Hindlimb muscle (tissue), 1 donor: Measurements from ENCODE around the gene IL22RA2. TPM values are rescaled to one million over a fixed set of nuclear protein-coding genes. Genes with fewer than 3 reads are reported as not detected.
A peak's percentile ranks its signal among the peaks of the same experiment; 100 is the strongest.

Experiments used
- DNase-seq: peaks from one replicate; pipeline ENCODE4 v3.0.0-alpha.2; 2013
- polyA plus RNA-seq: library from polyadenylated mRNA; unstranded; fragments of 120-200 nt; gene quantifications from one replicate; pipeline ENCODE4 v1.2.1, GENCODE V29; 2013; ENCODE audit not compliant: insufficient read length

Gene IL22RA2
- polyA plus RNA-seq, 1 donor, result not detected

GRCh38 chr6:137197684-137198645 lies 24.5 kb upstream of the IL22RA2 start:
- no peak for DNase-seq

GRCh38 chr6:137193256-137194070 lies 20.0 kb upstream of the IL22RA2 start:
- DNase-seq, result no peak

GRCh38 chr6:137192821-137193220 lies 19.4 kb upstream of the IL22RA2 start:
- no peak for DNase-seq

GRCh38 chr6:137191670-137192069 lies 18.2 kb upstream of the IL22RA2 start:
- DNase-seq, result peak; percentile 37

GRCh38 chr6:137191236-137191635 lies 17.8 kb upstream of the IL22RA2 start:
- no peak for DNase-seq

GRCh38 chr6:137190583-137191094 lies 17.2 kb upstream of the IL22RA2 start:
- no peak for DNase-seq

- no peak for DNase-seq
Measured at GRCh38 chr6:137188855-137189254, 15.4 kb upstream of the IL22RA2 start.

GRCh38 chr6:137185290-137185689 lies 11.8 kb upstream of the IL22RA2 start:
- no peak for DNase-seq

- DNase-seq, result no peak
Measured at GRCh38 chr6:137182654-137183073, 9.2 kb upstream of the IL22RA2 start.

GRCh38 chr6:137181891-137182653 lies 8.6 kb upstream of the IL22RA2 start:
- no peak for DNase-seq

- no peak for DNase-seq
Measured at GRCh38 chr6:137177611-137178010, 4.2 kb upstream of the IL22RA2 start.

- no peak for DNase-seq
Measured at GRCh38 chr6:137176729-137177128, 3.3 kb upstream of the IL22RA2 start.

GRCh38 chr6:137175868-137176245 lies 2.4 kb upstream of the IL22RA2 start:
- DNase-seq, result no peak

GRCh38 chr6:137175157-137175867 lies 1.9 kb upstream of the IL22RA2 start:
- DNase-seq, result no peak

GRCh38 chr6:137172734-137173431 lies 561 bp downstream of the IL22RA2 start:
- no peak for DNase-seq

GRCh38 chr6:137171824-137172733 lies 1.4 kb downstream of the IL22RA2 start:
- no peak for DNase-seq

GRCh38 chr6:137171053-137171374 lies 2.4 kb downstream of the IL22RA2 start:
- no peak for DNase-seq

- DNase-seq, result no peak
Measured at GRCh38 chr6:137170266-137171052, 3.0 kb downstream of the IL22RA2 start.

- no peak for DNase-seq
Measured at GRCh38 chr6:137167702-137168377, 5.6 kb downstream of the IL22RA2 start.
